Astrocyte of the hippocampus (primary cell): Measurements from ENCODE around the gene FASLG.
"Not testable (repeated sequence)": the region's sequence is repeated elsewhere in the genome, so short reads cannot be mapped to it uniquely, and the experiment has no call there.

ENCODE experiments used
- DNase-seq: peaks from one replicate; pipeline ENCODE4 v3.0.0; 2011; ENCODE audit warnings: low read depth, low spot score

The FASLG gene

GRCh38 chr1:172680733-172681275, 21.9 kb downstream of the FASLG start:
- DNase-seq = no peak

GRCh38 chr1:172682812-172683211, 23.9 kb downstream of the FASLG start:
- no peak for DNase-seq

GRCh38 chr1:172686143-172686542, 27.2 kb downstream of the FASLG start:
- no peak for DNase-seq

- not testable (repeated sequence) for DNase-seq
Measured at GRCh38 chr1:172688428-172689085, 29.7 kb downstream of the FASLG start.

- not testable (repeated sequence) for DNase-seq
Measured at GRCh38 chr1:172690925-172691324, 32.0 kb downstream of the FASLG start.

- no peak for DNase-seq
Measured at GRCh38 chr1:172697534-172698002, 38.7 kb downstream of the FASLG start.

GRCh38 chr1:172698224-172698623, 39.3 kb downstream of the FASLG start:
- DNase-seq = no peak

GRCh38 chr1:172699111-172699510, 40.2 kb downstream of the FASLG start:
- DNase-seq = peak; percentile 32

- DNase-seq = no peak
Measured at GRCh38 chr1:172699695-172700227, 40.9 kb downstream of the FASLG start.

- DNase-seq = no peak
Measured at GRCh38 chr1:172700556-172700955, 41.7 kb downstream of the FASLG start.

GRCh38 chr1:172704001-172704400, 45.1 kb downstream of the FASLG start:
- DNase-seq = no peak

GRCh38 chr1:172704420-172705210, 45.7 kb downstream of the FASLG start:
- no peak for DNase-seq

GRCh38 chr1:172708452-172708851, 49.5 kb downstream of the FASLG start:
- no peak for DNase-seq

GRCh38 chr1:172711558-172711957, 52.7 kb downstream of the FASLG start:
- DNase-seq = no peak

- no peak for DNase-seq
Measured at GRCh38 chr1:172713466-172713865, 54.6 kb downstream of the FASLG start.
